Measurements from ENCODE around the gene DEAF1.

DNA sequence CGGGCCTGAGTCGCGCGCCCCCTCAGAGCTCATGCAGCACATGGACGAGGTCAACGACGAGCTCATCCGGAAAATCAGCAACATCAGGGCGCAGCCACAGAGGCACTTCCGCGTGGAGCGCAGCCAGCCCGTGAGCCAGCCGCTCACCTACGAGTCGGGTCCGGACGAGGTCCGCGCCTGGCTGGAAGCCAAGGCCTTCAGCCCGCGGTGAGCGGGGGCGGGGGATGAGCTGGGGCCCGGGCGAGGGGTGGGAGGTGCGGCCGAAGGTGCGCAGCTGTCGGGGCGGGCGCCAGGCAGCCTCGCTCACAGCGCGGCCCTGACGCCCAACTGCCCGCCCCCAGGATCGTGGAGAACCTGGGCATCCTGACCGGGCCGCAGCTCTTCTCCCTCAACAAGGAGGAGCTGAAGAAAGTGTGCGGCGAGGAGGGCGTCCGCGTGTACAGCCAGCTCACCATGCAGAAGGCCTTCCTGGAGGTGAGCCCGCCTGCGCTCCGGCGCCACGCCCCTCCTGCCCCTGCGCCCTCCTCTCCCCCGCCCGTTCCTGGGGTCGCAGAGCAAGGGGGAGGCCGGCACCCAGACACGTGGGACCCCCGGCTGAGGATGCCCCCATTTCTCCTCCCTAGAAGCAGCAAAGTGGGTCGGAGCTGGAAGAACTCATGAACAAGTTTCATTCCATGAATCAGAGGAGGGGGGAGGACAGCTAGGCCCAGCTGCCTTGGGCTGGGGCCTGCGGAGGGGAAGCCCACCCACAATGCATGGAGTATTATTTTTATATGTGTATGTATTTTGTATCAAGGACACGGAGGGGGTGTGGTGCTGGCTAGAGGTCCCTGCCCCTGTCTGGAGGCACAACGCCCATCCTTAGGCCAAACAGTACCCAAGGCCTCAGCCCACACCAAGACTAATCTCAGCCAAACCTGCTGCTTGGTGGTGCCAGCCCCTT lies 31.5 kb upstream of the DEAF1 start:
- TF ChIP-seq, protein P1, sequence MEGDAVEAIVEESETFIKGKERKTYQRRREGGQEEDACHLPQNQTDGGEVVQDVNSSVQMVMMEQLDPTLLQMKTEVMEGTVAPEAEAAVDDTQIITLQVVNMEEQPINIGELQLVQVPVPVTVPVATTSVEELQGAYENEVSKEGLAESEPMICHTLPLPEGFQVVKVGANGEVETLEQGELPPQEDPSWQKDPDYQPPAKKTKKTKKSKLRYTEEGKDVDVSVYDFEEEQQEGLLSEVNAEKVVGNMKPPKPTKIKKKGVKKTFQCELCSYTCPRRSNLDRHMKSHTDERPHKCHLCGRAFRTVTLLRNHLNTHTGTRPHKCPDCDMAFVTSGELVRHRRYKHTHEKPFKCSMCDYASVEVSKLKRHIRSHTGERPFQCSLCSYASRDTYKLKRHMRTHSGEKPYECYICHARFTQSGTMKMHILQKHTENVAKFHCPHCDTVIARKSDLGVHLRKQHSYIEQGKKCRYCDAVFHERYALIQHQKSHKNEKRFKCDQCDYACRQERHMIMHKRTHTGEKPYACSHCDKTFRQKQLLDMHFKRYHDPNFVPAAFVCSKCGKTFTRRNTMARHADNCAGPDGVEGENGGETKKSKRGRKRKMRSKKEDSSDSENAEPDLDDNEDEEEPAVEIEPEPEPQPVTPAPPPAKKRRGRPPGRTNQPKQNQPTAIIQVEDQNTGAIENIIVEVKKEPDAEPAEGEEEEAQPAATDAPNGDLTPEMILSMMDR (IDR thresholded peaks at IDR 0.05; ENCODE audit: insufficient read depth, low read depth, low read length): no peak
- no peak for TF ChIP-seq EZH2 (IDR thresholded peaks at IDR 0.05; ENCODE audit: insufficient read depth, low read length)

All from astrocyte (in vitro differentiated cells and primary cell).